DND-41 (cell line): ENCODE results near the gene NAA20.

Experiments used
- ATAC-seq: fragments of 200-7000 bp; cut with Tn5 transposase; 3 replicates; pipeline ENCODE4 v1.9.1; 2021; ENCODE audit warnings: low read depth; ENCODE audit not compliant: insufficient read depth
- DNase-seq: peaks from one replicate; pipeline ENCODE4 v3.0.0-alpha.2; 2020
- H2AFZ ChIP-seq: 2 replicates; pipeline ENCODE4 v1.6.0; 2012; ENCODE audit warnings: low read depth, low read length
- H3K27ac ChIP-seq: 2 replicates; pipeline ENCODE4 v1.5.1; 2012; ENCODE audit warnings: low read length, inconsistent platforms
- H3K27me3 ChIP-seq: fragments of 200-600 bp; sonication (generic); 2 replicates; pipeline ENCODE4 v1.6.0; 2012; ENCODE audit warnings: low read length, mild to moderate bottlenecking, inconsistent platforms; ENCODE audit not compliant: insufficient read depth, poor library complexity
- H3K36me3 ChIP-seq: 2 replicates; pipeline ENCODE4 v1.5.1; 2012; ENCODE audit warnings: low read length, inconsistent platforms; ENCODE audit not compliant: insufficient read depth
- H3K4me1 ChIP-seq: 2 replicates; pipeline ENCODE4 v1.5.1; 2012; ENCODE audit warnings: mild to moderate bottlenecking, low read length; ENCODE audit not compliant: insufficient read depth
- H3K4me2 ChIP-seq: 2 replicates; pipeline ENCODE4 v1.6.0; 2012; ENCODE audit warnings: mild to moderate bottlenecking, moderate library complexity, low read length, inconsistent platforms; ENCODE audit not compliant: insufficient read depth
- H3K4me3 ChIP-seq, 2 experiments: fragments of 200-600 bp in 1 of 2; shearing (Covaris generic) in 1 of 2; 2 replicates each; pipeline ENCODE4 v1.5.1; 2012 to 2016; ENCODE audit warnings: inconsistent platforms in 2 of 2, low read length in 2 of 2, mild to moderate bottlenecking in 2 of 2, low read depth in 1 of 2, moderate library complexity in 1 of 2
- H3K79me2 ChIP-seq: 2 replicates; pipeline ENCODE4 v1.6.0; 2012; ENCODE audit warnings: low read length, inconsistent platforms; ENCODE audit not compliant: insufficient read depth
- H3K9ac ChIP-seq: 2 replicates; pipeline ENCODE4 v1.6.0; 2012; ENCODE audit warnings: low read depth, mild to moderate bottlenecking, inconsistent platforms, low read length, moderate library complexity
- H3K9me3 ChIP-seq: 2 replicates; pipeline ENCODE4 v1.5.1; 2012; ENCODE audit warnings: low read length, moderate library complexity, mild to moderate bottlenecking, inconsistent platforms; ENCODE audit not compliant: insufficient read depth, severe bottlenecking
- H4K20me1 ChIP-seq: 2 replicates; pipeline ENCODE4 v1.6.0; 2012; ENCODE audit warnings: low read length; ENCODE audit not compliant: insufficient read depth
- CTCF ChIP-seq: IDR thresholded peaks from 2 replicates; pipeline ENCODE4 v1.5.1; 2012; ENCODE audit warnings: borderline replicate concordance, low read length, moderate library complexity, mild to moderate bottlenecking; ENCODE audit not compliant: poor library complexity, severe bottlenecking; ENCODE audit errors: extremely low read depth
- EZH2 ChIP-seq: IDR thresholded peaks from 3 replicates; pipeline ENCODE4 v1.6.1; 2012; ENCODE audit warnings: borderline replicate concordance, low read depth, mild to moderate bottlenecking, moderate library complexity, low read length, inconsistent platforms; ENCODE audit not compliant: severe bottlenecking

The NAA20 gene

GRCh38 chr20:20052074-20052970 lies 35.2 kb downstream of the NAA20 start, which contains the start of the genes CFAP61 and CRNKL1:
Gene CFAP61 (plus strand): TSS chr20:20052532. CDS start chr20:20056654, 4,122 bp downstream.
Gene CRNKL1 (minus strand): TSS chr20:20052466. CDS start chr20:20052342, 124 bp downstream.
- ATAC-seq (peak; percentile 95), DNase-seq (peak; percentile 97)
- Histone ChIP-seq H3K4me2 (peak within 1 kb of the TSS; percentile 73), H4K20me1 (peaks cover 8% of the 10 kb centered on the region; the same call in 1 of the 2 replicates), H2AFZ (peak within 1 kb of the TSS; percentile 96), H3K79me2 (peaks cover 27% of the 10 kb centered on the region), H3K36me3 (peaks cover 39% of the 10 kb centered on the region), H3K4me3 (peak within 1 kb of the TSS; percentile 73 to 90), H3K9me3 (no peaks in the 10 kb centered on the region), H3K4me1 (peaks cover 25% of the 10 kb centered on the region), H3K9ac (peak within 1 kb of the TSS; percentile 85), H3K27ac (peak within 1 kb of the TSS; percentile 89), H3K27me3 (no peaks in the 10 kb centered on the region)
- TF ChIP-seq CTCF (peak; percentile 9), EZH2 (no peak)

DNA sequence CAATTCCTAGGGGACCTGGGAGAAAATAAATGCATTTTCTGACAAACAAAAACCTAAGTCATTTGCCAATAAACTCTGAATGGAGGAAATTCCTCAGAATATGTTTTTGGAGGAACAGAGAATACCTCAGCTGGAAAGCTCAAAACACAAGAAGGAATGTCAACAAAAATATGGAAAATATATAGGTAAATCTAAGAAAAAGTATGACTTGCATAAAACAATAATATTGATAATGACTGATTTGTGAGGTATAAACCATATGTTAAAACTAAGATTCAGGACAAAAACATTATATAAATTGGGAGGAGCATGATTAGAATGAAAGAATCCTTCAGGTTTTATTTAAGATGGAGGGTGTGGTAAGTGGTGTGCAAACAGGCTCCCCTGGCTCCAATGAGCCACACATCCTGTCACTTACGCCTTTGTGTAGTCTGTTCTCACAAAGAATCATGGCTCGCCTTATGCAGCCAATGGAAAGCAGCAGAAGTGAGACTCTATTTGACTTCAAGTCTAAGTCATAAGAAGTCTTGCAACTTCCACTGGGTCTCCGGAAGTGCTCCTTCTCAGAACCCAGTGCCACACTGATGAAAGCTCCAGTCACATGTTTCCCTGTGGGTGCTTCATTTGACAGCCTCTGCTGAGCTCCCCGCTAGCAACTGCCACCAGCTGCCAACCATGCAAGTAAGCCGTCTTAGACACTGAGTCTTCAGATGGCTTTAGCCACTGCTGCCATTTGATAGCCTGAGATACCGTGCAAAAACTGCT lies 43.3 kb downstream of the NAA20 start:
- H3K36me3 ChIP-seq: no peaks in the 10 kb centered on the region
- H3K4me2 ChIP-seq: no peak overlapping the region
- H3K79me2 ChIP-seq: no peaks in the 10 kb centered on the region
- no peaks in the 10 kb centered on the region for H4K20me1 ChIP-seq
- no peaks in the 10 kb centered on the region for H3K27me3 ChIP-seq
- ATAC-seq (peak; percentile 59), DNase-seq (peak; percentile 11)
- H3K9ac ChIP-seq: no peak overlapping the region
- H3K4me3 ChIP-seq: no peak overlapping the region
- H3K4me1 ChIP-seq: no peaks in the 10 kb centered on the region
- no peaks in the 10 kb centered on the region for H3K9me3 ChIP-seq
- TF ChIP-seq CTCF: no peak
- TF ChIP-seq EZH2: no peak
- H3K27ac ChIP-seq: no peak overlapping the region
- no peak overlapping the region for H2AFZ ChIP-seq

GRCh38 chr20:20063941-20064702 lies 47.0 kb downstream of the NAA20 start:
- Histone ChIP-seq H3K9me3 (no peaks in the 10 kb centered on the region), H3K27me3 (no peaks in the 10 kb centered on the region), H3K36me3 (no peaks in the 10 kb centered on the region), H3K4me2 (no peak overlapping the region), H3K4me3 (no peak overlapping the region), H3K27ac (no peak overlapping the region), H2AFZ (no peak overlapping the region), H3K79me2 (no peaks in the 10 kb centered on the region), H3K9ac (no peak overlapping the region), H3K4me1 (no peaks in the 10 kb centered on the region), H4K20me1 (no peaks in the 10 kb centered on the region)
- TF ChIP-seq CTCF: no peak
- no peak for TF ChIP-seq EZH2
- DNase-seq (no peak), ATAC-seq (no peak)
